OCI-LY3 (cell line): ENCODE results near the gene PTPRM.

Source experiments
- H2AFZ ChIP-seq: fragments of 200-600, 300-600 bp; shearing (Covaris generic); 2 replicates; pipeline ENCODE4 v1.6.0; 2014; ENCODE audit warnings: antibody characterized with exemption, low read depth, low read length
- H3K27ac ChIP-seq: fragments of 200-600, 300-600 bp; sonication (generic); 2 replicates; pipeline ENCODE4 v1.5.1; 2014; ENCODE audit warnings: mild to moderate bottlenecking, low read length, moderate library complexity, mixed read lengths
- H3K27me3 ChIP-seq: fragments of 200-600, 300-600 bp; sonication (generic); 2 replicates; pipeline ENCODE4 v1.6.1; 2014; ENCODE audit warnings: low read depth, low read length, mixed read lengths
- H3K36me3 ChIP-seq: fragments of 200-600, 300-600 bp; sonication (generic); replicated peaks from 2 replicates; pipeline ENCODE3; 2014; ENCODE audit warnings: low read depth, low read length, mixed read lengths
- H3K4me1 ChIP-seq: fragments of 300-600, 200-600 bp; sonication (generic); 2 replicates; pipeline ENCODE4 v1.6.1; 2014; ENCODE audit warnings: low read length, mixed read lengths
- H3K4me2 ChIP-seq: fragments of 200-600, 300-600 bp; sonication (generic); 2 replicates; pipeline ENCODE4 v1.6.1; 2014; ENCODE audit warnings: low read length, mixed read lengths
- H3K4me3 ChIP-seq: fragments of 300-600, 200-600 bp; sonication (generic); 2 replicates; pipeline ENCODE4 v1.5.1; 2014; ENCODE audit warnings: antibody characterized with exemption, mild to moderate bottlenecking, low read length, moderate library complexity
- H3K79me2 ChIP-seq: fragments of 300-600, 200-600 bp; shearing (Covaris generic); 2 replicates; pipeline ENCODE4 v1.6.1; 2014; ENCODE audit warnings: mild to moderate bottlenecking, low read length, mixed read lengths
- H3K9ac ChIP-seq: fragments of 300-600, 200-600 bp; shearing (Covaris generic); 2 replicates; pipeline ENCODE4 v1.6.0; 2014; ENCODE audit warnings: mild to moderate bottlenecking, low read length, moderate library complexity
- H3K9me3 ChIP-seq: fragments of 200-600, 300-600 bp; shearing (Covaris generic); 2 replicates; pipeline ENCODE4 v1.6.1; 2014; ENCODE audit warnings: low read length, mixed read lengths; ENCODE audit not compliant: insufficient read depth
- H4K20me1 ChIP-seq: fragments of 200-600, 300-600 bp; sonication (generic); 2 replicates; pipeline ENCODE4 v1.6.1; 2016; ENCODE audit warnings: low read length, mixed read lengths; ENCODE audit not compliant: insufficient read depth
- CTCF ChIP-seq: fragments of 200-600, 300-600 bp; sonication (generic); IDR thresholded peaks from 2 replicates; pipeline ENCODE4 v1.5.1; 2014; ENCODE audit warnings: antibody characterized with exemption, low read length, low read depth
- EZH2phosphoT487 ChIP-seq: fragments of 200-600 bp; shearing (Covaris generic); IDR thresholded peaks from 2 replicates; pipeline ENCODE4 v1.6.1; 2018; ENCODE audit warnings: antibody characterized with exemption, mixed run types, low read depth

Gene PTPRM

DNA sequence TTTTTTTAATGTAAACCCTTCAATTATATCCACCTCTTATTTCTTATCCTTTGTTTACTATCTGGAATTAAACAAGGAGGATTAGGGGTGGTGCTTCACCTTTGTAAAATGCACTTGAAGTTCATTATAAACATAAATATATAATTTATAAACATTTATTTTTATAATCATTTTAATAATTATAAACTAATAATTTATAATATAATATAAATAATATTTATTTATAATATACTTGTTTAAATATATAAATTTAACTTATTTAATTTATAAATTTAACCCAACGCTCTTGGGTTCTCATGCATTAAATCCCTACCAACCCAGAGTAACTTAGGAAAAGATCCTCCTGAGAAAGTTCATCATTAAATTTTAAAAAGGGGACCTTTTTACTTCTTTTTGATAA lies 452.5 kb downstream of the PTPRM start:
- Histone ChIP-seq H3K4me2 (no peak overlapping the region), H3K9me3 (no peaks in the 10 kb centered on the region), H3K27me3 (no peaks in the 10 kb centered on the region), H2AFZ (no peak overlapping the region; the same call in 1 of the 2 replicates), H3K4me3 (no peak overlapping the region), H3K79me2 (no peaks in the 10 kb centered on the region), H3K9ac (no peak overlapping the region), H4K20me1 (no peaks in the 10 kb centered on the region), H3K27ac (no peak overlapping the region), H3K36me3 (no peaks in the 10 kb centered on the region), H3K4me1 (no peaks in the 10 kb centered on the region)
- TF ChIP-seq CTCF (no peak), EZH2phosphoT487 (no peak)

DNA sequence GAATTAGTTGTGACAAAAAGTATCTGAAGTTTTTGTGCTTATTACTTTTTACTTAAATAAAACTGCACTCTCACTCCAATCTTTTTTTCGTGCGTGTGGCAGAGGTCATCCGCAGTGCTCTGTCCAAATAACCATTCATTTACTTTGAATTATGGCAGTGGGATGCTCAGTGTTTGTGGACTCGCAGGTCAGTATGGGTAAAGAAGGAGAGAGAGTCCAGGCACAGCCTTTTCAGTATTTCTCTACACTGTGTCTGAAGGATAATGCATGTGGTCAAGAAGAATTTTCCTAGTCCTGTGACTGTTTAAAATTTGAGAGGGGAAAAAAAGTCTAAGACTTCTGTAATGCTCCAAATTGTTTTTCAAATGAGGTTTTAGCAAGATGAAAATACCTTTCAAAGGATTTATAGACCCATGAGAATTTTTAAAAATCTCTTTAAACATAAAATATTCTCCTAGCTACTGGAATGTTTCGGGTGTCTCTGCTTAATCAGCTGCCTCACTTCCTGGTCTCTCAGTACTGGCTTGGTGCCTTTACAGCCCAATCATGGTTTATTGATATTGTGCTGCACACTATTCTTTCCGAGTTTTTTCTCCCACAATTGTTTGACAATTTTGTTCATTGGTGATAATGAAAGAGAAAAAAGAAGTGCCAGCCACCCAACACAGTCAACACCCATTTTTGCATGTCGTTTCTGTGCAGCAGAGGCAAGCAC lies 453.2 kb downstream of the PTPRM start:
- Histone ChIP-seq H3K4me1 (no peaks in the 10 kb centered on the region), H3K9me3 (no peaks in the 10 kb centered on the region), H3K4me3 (no peak overlapping the region), H3K9ac (no peak overlapping the region), H3K36me3 (no peaks in the 10 kb centered on the region), H2AFZ (no peak overlapping the region), H3K27me3 (no peaks in the 10 kb centered on the region), H3K4me2 (no peak overlapping the region), H3K27ac (no peak overlapping the region), H3K79me2 (no peaks in the 10 kb centered on the region), H4K20me1 (no peaks in the 10 kb centered on the region)
- no peak for TF ChIP-seq CTCF
- no peak for TF ChIP-seq EZH2phosphoT487

DNA sequence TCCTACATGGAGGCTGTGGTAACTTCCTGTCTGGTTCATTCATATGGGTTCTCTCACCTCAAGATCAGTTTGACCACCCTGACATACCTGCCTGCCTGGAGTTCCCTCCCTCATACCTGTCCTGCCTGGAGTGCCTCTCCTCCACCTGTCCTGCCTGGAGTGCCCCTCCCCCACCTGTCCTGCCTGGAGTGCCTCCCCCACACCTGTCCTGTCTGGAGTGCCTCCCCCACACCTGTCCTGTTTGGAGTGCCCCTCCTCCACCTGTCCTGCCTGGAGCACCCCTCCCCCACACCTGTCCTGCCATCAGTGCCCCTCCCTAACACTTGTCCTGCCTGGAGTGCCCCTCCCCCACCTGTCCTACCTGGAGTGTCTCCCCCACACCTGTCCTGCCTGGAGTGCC lies 461.9 kb downstream of the PTPRM start:
- TF ChIP-seq EZH2phosphoT487 (no peak), CTCF (no peak)
- no peaks in the 10 kb centered on the region for H3K27me3 ChIP-seq
- no peaks in the 10 kb centered on the region for H3K9me3 ChIP-seq
- no peaks in the 10 kb centered on the region for H3K4me1 ChIP-seq
- H3K4me3 ChIP-seq, result no peak overlapping the region
- H3K36me3 ChIP-seq, result no peaks in the 10 kb centered on the region
- H3K27ac ChIP-seq, result no peak overlapping the region
- H4K20me1 ChIP-seq, result no peaks in the 10 kb centered on the region
- no peaks in the 10 kb centered on the region for H3K79me2 ChIP-seq
- no peak overlapping the region for H3K4me2 ChIP-seq
- no peak overlapping the region for H2AFZ ChIP-seq
- H3K9ac ChIP-seq, result no peak overlapping the region

GRCh38 chr18:8029731-8030130 lies 462.6 kb downstream of the PTPRM start:
- TF ChIP-seq CTCF, result no peak
- Histone ChIP-seq H3K27ac (no peak overlapping the region), H3K4me3 (no peak overlapping the region), H3K9me3 (no peaks in the 10 kb centered on the region), H2AFZ (no peak overlapping the region), H3K4me2 (no peak overlapping the region), H3K4me1 (no peaks in the 10 kb centered on the region), H3K27me3 (no peaks in the 10 kb centered on the region), H3K79me2 (no peaks in the 10 kb centered on the region), H4K20me1 (no peaks in the 10 kb centered on the region), H3K36me3 (no peaks in the 10 kb centered on the region), H3K9ac (no peak overlapping the region)
